Stomach smooth muscle (tissue), 2 donors: Measurements from ENCODE around the gene ANK2.

ENCODE experiments used
- H3K27ac ChIP-seq: one replicate; pipeline ENCODE4 v1.7.0; 2013; ENCODE audit warnings: mild to moderate bottlenecking, low read length, inconsistent platforms
- H3K27me3 ChIP-seq, 2 donors: one replicate each; pipeline ENCODE4 v1.7.0; 2013; ENCODE audit warnings: low read length in 2 of 2; ENCODE audit not compliant: insufficient read depth in 2 of 2, control insufficient read depth in 1 of 2
- H3K36me3 ChIP-seq, 2 donors: one replicate each; pipeline ENCODE4 v1.7.0; 2013; ENCODE audit warnings: low read length in 2 of 2; ENCODE audit not compliant: control insufficient read depth in 2 of 2, insufficient read depth in 2 of 2
- H3K4me1 ChIP-seq: one replicate; pipeline ENCODE4 v1.7.0; 2013; ENCODE audit warnings: low read length; ENCODE audit not compliant: control insufficient read depth, insufficient read depth
- H3K4me3 ChIP-seq, 2 donors: one replicate each; pipeline ENCODE4 v1.7.0; 2013; ENCODE audit warnings: low read length in 2 of 2
- H3K9ac ChIP-seq, 2 donors: one replicate each; pipeline ENCODE4 v1.7.0; 2013; ENCODE audit warnings: low read length in 2 of 2, mild to moderate bottlenecking in 1 of 2
- H3K9me3 ChIP-seq, 2 donors: one replicate each; pipeline ENCODE4 v1.7.0; 2013; ENCODE audit warnings: low read length in 2 of 2; ENCODE audit not compliant: control insufficient read depth in 2 of 2
- donor health status: healthy.
- donor health status: Pancreatic carcinoma.

ANK2 gene

GRCh38 chr4:113070755-113071154, 21.3 kb downstream of the ANK2 start:
- Histone ChIP-seq H3K27ac (no peak overlapping the region), H3K4me3 (no peak overlapping the region), H3K9me3 (no peaks in the 10 kb centered on the region), H3K36me3 (no peaks in the 10 kb centered on the region), H3K27me3 (no peaks in the 10 kb centered on the region), H3K4me1 (no peaks in the 10 kb centered on the region), H3K9ac (no peak overlapping the region)

- Histone ChIP-seq H3K4me3 (no peak overlapping the region), H3K4me1 (no peaks in the 10 kb centered on the region), H3K9me3 (no peaks in the 10 kb centered on the region), H3K27me3 (no peaks in the 10 kb centered on the region), H3K27ac (no peak overlapping the region), H3K36me3 (no peaks in the 10 kb centered on the region), H3K9ac (no peak overlapping the region)
Observed at GRCh38 chr4:113071274-113071673, 21.8 kb downstream of the ANK2 start.

GRCh38 chr4:113071805-113072204, 22.4 kb downstream of the ANK2 start:
- Histone ChIP-seq H3K4me3 (no peak overlapping the region), H3K27me3 (no peaks in the 10 kb centered on the region), H3K9ac (no peak overlapping the region), H3K4me1 (no peaks in the 10 kb centered on the region), H3K36me3 (no peaks in the 10 kb centered on the region), H3K27ac (no peak overlapping the region), H3K9me3 (no peaks in the 10 kb centered on the region)

GRCh38 chr4:113073451-113074005, 24.1 kb downstream of the ANK2 start:
- no peaks in the 10 kb centered on the region for H3K4me1 ChIP-seq
- no peak overlapping the region for H3K27ac ChIP-seq
- H3K4me3 ChIP-seq, result no peak overlapping the region
- H3K36me3 ChIP-seq, result no peaks in the 10 kb centered on the region
- H3K9ac ChIP-seq, result no peak overlapping the region
- no peaks in the 10 kb centered on the region for H3K9me3 ChIP-seq
- no peaks in the 10 kb centered on the region for H3K27me3 ChIP-seq

- H3K27me3 ChIP-seq, result no peaks in the 10 kb centered on the region
- no peak overlapping the region for H3K9ac ChIP-seq
- H3K27ac ChIP-seq, result no peak overlapping the region
- no peaks in the 10 kb centered on the region for H3K36me3 ChIP-seq
- H3K4me1 ChIP-seq, result no peaks in the 10 kb centered on the region
- H3K9me3 ChIP-seq, result no peaks in the 10 kb centered on the region
- H3K4me3 ChIP-seq, result no peak overlapping the region
Observed at GRCh38 chr4:113077575-113077974, 28.1 kb downstream of the ANK2 start.

- H3K9ac ChIP-seq, result no peak overlapping the region
- H3K9me3 ChIP-seq, result no peaks in the 10 kb centered on the region
- H3K4me3 ChIP-seq, result no peak overlapping the region
- no peaks in the 10 kb centered on the region for H3K36me3 ChIP-seq
- no peaks in the 10 kb centered on the region for H3K4me1 ChIP-seq
- H3K27me3 ChIP-seq, result no peaks in the 10 kb centered on the region
- H3K27ac ChIP-seq, result no peak overlapping the region
Observed at GRCh38 chr4:113078066-113078465, 28.6 kb downstream of the ANK2 start.

- Histone ChIP-seq H3K9me3 (no peaks in the 10 kb centered on the region), H3K27ac (no peak overlapping the region), H3K9ac (no peak overlapping the region), H3K36me3 (no peaks in the 10 kb centered on the region), H3K4me3 (no peak overlapping the region), H3K4me1 (no peaks in the 10 kb centered on the region), H3K27me3 (no peaks in the 10 kb centered on the region)
Observed at GRCh38 chr4:113080050-113080449, 30.6 kb downstream of the ANK2 start.

- Histone ChIP-seq H3K9me3 (no peaks in the 10 kb centered on the region), H3K27ac (no peak overlapping the region), H3K4me3 (no peak overlapping the region), H3K36me3 (no peaks in the 10 kb centered on the region), H3K9ac (no peak overlapping the region), H3K27me3 (no peaks in the 10 kb centered on the region), H3K4me1 (no peaks in the 10 kb centered on the region)
Observed at GRCh38 chr4:113080624-113081023, 31.2 kb downstream of the ANK2 start.

- H3K36me3 ChIP-seq, result no peaks in the 10 kb centered on the region
- H3K27me3 ChIP-seq, result no peaks in the 10 kb centered on the region
- H3K9me3 ChIP-seq, result no peaks in the 10 kb centered on the region
- H3K27ac ChIP-seq, result no peak overlapping the region
- H3K9ac ChIP-seq, result no peak overlapping the region
- no peak overlapping the region for H3K4me3 ChIP-seq
- no peaks in the 10 kb centered on the region for H3K4me1 ChIP-seq
Observed at GRCh38 chr4:113083346-113083745, 33.9 kb downstream of the ANK2 start.

GRCh38 chr4:113086172-113086695, 36.8 kb downstream of the ANK2 start:
- Histone ChIP-seq H3K9ac (no peak overlapping the region), H3K4me3 (no peak overlapping the region), H3K4me1 (no peaks in the 10 kb centered on the region), H3K36me3 (no peaks in the 10 kb centered on the region), H3K27me3 (no peaks in the 10 kb centered on the region), H3K27ac (no peak overlapping the region), H3K9me3 (no peaks in the 10 kb centered on the region)

GRCh38 chr4:113088050-113088449, 38.6 kb downstream of the ANK2 start:
- no peaks in the 10 kb centered on the region for H3K27me3 ChIP-seq
- no peak overlapping the region for H3K4me3 ChIP-seq
- H3K9ac ChIP-seq, result no peak overlapping the region
- H3K27ac ChIP-seq, result no peak overlapping the region
- H3K36me3 ChIP-seq, result no peaks in the 10 kb centered on the region
- H3K9me3 ChIP-seq, result no peaks in the 10 kb centered on the region
- H3K4me1 ChIP-seq, result no peaks in the 10 kb centered on the region
